ENCODE results near the gene ITPKC.
A peak's percentile ranks its signal among the peaks of the same experiment; 100 is the strongest.
"Not testable (repeated sequence)": the region's sequence is repeated elsewhere in the genome, so short reads cannot be mapped to it uniquely, and the experiment has no call there.

Gene ITPKC

DNA sequence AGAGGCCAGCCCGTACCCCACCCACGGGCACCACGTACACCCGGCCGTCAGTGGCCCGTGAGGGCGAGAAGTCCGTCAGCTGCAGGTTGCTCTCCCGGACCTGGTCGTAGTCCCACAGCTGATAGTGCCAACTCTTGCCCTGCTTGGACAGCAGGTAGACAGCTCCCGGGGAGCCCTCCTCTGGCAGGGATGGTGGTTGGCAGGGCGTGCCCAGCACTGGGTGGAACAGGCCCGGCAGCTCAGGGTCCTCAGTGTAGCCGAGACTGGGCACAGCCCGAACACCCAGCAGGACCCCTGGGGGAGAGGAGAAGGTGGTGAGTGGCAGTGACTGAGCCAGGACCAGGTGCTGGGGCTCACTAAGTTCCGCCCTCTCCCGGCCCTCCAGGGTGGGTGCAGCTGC, 25.6 kb downstream of the ITPKC start:
- FAIRE-seq: no peak

DNA sequence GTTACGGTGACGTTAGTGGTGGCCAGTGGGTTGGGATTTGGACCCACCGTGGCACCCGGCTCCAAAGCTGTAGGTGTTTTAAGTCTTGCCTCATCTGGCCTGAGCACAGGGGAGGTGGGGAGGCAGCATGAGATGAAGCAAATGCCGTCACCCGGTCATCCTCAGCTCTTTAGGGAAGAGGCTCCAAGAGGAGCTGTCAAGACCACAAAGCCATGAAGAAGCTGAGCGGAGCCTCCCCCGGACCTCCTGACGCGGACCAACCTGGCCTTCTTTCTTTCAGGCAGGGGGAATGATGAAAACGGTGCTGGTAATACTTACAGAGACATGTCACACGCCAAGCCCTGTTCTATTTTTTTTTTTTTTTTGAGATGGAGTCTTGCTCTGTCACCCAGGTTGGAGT, 26.0 kb downstream of the ITPKC start:
- no peak for FAIRE-seq

- no peak for FAIRE-seq
These were observed 27.0 kb downstream of the ITPKC start for GRCh38 chr19:40743926-40744325.

GRCh38 chr19:40744554-40745401, 27.9 kb downstream of the ITPKC start:
- no peak for FAIRE-seq

DNA sequence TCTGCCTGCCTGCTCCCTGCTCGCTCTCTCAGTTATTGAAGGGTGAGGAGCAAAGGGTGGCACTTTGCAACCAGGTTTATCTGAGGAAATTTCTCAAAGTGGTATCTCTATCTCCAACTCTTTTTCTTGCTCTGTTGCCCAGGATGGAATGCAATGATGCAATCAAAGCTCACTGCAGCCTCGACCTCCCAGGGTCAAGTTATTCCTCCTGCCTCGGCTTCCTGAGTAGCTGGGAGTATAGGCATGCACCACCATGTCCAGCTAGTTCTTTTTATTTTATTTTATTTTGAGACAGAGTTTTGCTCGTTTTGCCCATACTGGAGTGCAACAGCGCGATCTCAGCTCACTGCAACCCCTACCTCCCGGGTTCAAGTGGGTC, 28.5 kb downstream of the ITPKC start:
- FAIRE-seq: no peak

DNA sequence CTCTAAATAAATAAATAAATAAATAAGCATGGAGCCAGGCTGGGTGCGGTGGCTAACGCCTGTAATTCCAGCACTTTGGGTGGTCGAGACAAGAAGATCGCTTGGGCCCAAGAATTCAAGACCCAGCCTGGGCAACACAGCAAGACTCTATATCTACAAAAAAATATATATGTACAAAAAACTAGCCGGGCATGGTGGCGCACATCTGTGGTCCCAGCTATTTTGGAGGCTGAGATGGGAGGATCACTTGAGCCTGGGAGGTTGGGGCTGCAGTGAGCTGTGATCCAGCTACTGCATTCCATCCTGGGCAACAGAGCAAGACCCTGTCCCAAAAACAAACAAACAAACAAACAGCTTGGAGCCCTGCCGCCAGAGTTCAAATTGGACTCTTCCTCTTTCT, 30.6 kb downstream of the ITPKC start:
- no peak for FAIRE-seq

DNA sequence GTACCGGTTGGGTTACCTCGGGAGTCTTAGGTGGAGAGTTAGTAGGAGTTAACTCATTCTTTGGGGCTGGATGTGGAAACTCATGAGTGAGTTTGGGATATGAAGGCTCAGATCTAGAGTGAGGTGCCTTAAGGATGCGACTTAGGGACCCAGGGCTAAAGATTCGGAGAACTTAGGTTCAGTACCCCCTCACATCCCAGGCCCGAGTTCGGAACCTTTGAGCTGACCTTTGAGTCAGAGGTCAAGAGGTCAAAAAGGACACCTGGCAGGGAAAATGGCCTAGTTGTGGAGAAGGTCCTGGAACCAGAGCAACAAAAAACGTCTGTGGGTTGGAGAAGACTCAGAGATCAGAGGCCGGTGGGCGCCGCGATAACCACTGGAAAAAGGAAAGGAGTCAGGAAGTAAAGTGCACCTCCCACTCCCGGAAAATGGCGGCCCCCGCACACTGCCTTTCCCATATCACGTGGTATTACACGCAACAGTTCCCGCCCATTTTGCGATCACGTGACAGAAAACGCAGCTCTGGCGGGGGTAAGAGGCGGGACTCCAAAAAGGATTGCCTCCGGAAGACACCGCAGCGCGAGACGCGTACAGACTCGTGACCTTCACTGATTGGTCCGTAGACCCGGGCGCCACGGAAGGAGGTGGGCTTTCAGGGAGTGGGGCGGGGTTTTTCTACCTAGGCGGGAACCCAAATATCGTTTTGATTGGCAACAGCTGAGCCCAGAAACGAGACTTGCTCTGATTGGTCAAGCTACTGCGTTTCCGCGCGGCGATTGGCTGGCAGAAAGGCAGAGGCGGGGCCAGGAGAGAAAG, 33.4 kb downstream of the ITPKC start, which contains the start of gene ACTMAP:
TSS of gene ACTMAP (minus strand) at position 420 of the 816 bp plus-strand sequence. CDS start 674 bp downstream, outside the sequence.
- peak; percentile 97 for FAIRE-seq

GRCh38 chr19:40750874-40751537, 34.1 kb downstream of the ITPKC start, which contains the start of gene SNRPA:
Gene SNRPA, plus strand, starts transcription at chr19:40751203. Its CDS starts 206 bp downstream, at chr19:40751409.
- no peak for FAIRE-seq

GRCh38 chr19:40752257-40752781, 35.4 kb downstream of the ITPKC start:
- no peak for FAIRE-seq

DNA sequence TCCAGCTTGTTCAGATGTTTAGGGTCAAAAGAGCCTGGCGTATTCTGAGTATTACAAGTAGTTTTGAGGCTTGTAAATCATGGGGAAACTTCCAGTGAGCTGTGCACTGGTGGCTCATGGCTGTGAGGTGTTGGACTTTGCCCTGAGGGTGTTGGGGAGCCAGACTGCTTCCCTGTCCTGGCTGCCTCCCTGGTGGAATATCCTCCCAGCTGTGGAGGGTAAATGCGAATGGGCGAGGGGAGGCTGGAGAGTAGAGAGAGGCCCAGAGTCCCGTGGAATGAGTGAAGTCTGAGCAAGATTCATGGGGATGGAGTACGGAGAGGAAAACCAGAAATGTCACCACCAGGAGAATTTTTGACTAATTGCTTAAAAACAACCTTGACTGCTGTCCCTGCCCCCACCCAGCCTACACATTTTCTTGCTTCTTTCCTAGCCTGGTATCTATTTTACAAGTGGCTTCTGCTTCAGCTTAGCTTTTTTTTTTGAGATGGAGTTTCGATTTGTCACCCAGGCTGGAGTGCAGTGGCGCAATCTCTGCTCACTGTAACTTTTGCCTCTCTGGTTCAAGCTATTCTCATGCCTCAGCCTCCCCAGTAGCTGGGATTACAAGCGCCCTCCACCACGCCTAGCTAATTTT, 37.8 kb downstream of the ITPKC start:
- FAIRE-seq: no peak

DNA sequence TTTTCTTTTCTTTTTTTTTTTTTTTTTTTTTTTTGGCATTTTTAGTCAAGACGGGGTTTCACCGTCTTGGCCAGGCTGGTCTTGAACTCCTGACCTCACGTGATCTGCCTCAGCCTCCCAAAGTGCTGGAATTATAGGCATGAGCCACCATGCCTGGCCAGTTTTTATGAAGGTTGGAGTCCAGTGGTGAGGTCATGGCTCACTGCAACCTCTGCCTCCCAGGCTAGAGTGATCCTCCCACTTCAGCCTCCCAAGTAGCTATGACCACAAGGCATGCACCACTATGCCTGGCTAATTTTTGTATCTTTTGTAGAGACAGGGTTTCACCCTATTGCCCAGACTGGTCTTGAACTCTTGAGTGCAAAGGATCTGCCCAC, 38.3 kb downstream of the ITPKC start:
- FAIRE-seq: no peak

- no peak for FAIRE-seq
These were observed 38.9 kb downstream of the ITPKC start for GRCh38 chr19:40755791-40756190.

GRCh38 chr19:40756502-40757110, 39.7 kb downstream of the ITPKC start:
- FAIRE-seq: no peak

DNA sequence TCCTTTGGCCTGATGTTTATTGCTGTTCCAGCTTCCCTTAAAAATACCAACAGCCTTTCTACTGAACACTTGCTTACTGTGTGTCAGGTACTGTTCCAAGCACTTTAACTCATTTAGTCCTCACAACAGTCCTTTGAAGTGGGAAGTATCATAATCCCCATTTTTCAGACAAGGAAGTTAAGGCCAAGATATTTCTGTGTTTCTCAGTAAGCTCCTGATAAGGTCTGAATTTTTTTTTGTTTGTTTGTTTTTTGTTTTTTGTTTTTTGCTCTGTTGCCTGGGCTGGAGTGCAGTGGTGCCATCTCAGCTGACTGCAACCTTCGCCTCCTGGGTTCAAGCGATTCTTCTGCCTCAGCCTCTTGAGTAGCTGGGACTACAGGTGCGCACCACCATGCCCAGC, 41.6 kb downstream of the ITPKC start:
- FAIRE-seq: no peak

DNA sequence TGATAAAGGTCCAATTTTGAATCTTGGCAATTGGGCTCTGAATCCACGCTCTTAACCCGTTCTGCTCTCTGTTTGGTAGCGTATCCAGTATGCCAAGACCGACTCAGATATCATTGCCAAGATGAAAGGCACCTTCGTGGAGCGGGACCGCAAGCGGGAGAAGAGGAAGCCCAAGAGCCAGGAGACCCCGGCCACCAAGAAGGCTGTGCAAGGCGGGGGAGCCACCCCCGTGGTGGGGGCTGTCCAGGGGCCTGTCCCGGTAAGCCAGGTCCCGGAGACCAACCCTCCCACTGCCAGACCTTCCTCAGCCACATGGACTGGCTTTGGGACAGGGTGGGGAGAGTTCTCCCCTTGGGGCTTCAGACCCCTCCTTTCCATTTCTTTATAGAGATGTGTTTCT, 42.4 kb downstream of the ITPKC start:
- no peak for FAIRE-seq

- FAIRE-seq: no peak
These were observed 46.0 kb downstream of the ITPKC start for GRCh38 chr19:40762754-40763470.

- no peak for FAIRE-seq
These were observed 46.6 kb downstream of the ITPKC start for GRCh38 chr19:40763526-40763925.

DNA sequence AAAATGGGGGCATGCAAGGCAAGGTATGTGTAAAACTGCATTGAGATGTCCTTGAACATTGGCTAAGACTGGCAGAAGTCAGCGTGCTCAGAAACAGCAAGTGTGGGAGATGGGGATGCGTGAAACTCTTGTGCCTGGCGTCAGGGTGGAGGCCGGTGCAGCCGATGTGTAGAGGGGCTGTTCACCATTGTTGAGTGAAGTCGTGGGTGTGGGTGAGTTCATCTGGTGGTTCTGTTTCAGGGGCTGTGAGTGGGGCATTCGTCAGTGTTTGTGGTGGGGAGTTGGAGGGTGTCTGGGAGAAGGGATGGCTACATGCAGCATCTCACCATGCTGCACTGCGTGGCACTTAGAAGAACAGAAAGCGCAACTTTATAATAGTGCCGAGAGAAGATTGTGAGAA, 47.1 kb downstream of the ITPKC start:
- FAIRE-seq: no peak

DNA sequence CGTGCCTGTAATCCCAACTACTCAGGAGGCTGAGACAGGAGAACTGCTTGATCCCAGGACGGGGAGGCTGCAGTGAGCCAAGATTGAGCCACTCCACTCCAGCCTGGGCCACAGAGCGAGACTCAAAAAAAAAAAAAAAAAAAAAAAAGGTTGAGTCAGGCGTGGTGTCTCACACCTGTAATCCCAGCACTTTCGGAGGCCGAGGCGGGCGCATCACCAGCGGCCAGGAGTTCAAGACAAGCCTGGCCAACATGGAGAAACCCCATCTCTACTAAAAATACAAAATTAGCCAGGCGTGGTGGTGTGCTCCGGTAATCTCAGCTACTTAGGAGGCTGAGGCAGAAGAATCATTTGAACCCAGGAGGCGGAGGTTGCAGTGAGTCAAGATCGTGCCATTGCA, 49.5 kb downstream of the ITPKC start:
- FAIRE-seq: not testable (repeated sequence)

DNA sequence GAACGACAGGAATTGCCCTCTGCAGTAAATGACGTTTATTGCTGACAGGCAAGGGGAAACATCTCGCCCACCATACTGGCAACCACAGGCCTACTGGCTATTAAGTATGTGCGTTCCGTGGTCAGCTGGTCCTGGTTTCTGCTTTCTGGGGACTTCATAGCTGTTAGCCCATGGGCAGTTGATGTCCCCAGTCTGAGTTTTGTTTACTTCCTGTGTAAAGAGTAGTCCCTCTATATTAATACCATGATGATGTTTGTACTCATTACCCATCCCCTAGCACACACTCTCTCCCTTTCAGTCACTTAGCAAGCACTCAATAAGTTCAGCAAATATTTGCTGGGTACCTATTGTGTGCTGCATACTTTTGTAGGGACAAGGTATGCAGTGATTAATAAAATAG, 52.0 kb downstream of the ITPKC start:
- FAIRE-seq: no peak

DNA sequence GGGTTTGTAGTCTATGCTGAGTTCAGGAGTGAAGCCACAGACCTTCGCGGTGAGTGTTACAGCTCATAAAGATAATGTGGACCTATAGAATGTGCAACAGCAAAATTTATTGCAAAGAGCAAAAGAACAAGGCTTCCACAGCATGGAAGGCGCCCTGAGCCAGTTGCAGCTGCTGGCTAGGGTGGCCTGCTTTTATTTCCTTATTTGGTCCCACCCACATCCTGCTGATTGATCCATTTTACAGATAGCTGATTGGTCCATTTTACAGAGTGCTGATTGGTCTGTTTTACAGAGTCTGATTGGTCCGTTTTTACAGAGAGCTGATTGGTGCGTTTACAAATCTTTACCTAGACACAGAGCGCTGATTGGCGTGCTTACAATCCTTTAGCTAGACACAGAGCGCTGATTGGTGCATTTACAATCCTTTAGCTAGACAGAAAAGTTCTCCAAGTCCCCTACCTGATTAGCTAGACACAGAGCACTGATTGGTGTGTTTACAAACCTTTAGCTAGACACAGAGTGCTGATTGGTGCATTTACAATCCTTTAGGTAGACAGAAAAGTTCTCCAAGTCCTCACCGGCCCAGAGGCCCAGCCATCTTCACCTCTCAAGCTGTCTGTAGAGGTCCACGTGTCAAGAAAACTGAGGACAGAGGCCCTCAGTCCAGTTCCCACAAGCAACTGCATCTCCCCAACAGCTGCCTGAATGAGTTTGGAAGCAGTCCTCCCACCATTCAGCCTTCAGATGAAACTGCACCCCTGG, 54.4 kb downstream of the ITPKC start:
- not testable (repeated sequence) for FAIRE-seq

Measured in TTC549 (cell line).